Muscle layer of colon (tissue), 2 donors: ENCODE results near the gene CD99.
"Not testable (repeated sequence)": the region's sequence is repeated elsewhere in the genome, so short reads cannot be mapped to it uniquely, and the experiment has no call there.

Experiments
- H3K27ac ChIP-seq: one replicate; pipeline ENCODE4 v1.7.0; 2013; ENCODE audit warnings: low read depth, mild to moderate bottlenecking, low read length, moderate library complexity
- H3K27me3 ChIP-seq, 2 donors: one replicate each; pipeline ENCODE4 v1.7.0; 2013; ENCODE audit warnings: low read length in 2 of 2, mild to moderate bottlenecking in 2 of 2; ENCODE audit not compliant: insufficient read depth in 2 of 2, control insufficient read depth in 1 of 2
- H3K36me3 ChIP-seq: one replicate; pipeline ENCODE4 v1.7.0; 2013; ENCODE audit warnings: mild to moderate bottlenecking, low read length; ENCODE audit not compliant: insufficient read depth
- H3K4me1 ChIP-seq: one replicate; pipeline ENCODE4 v1.7.0; 2013; ENCODE audit warnings: mild to moderate bottlenecking, low read length; ENCODE audit not compliant: insufficient read depth
- H3K4me3 ChIP-seq, 2 donors: one replicate each; pipeline ENCODE4 v1.7.0; 2013; ENCODE audit warnings: low read length in 2 of 2, low read depth in 1 of 2, mild to moderate bottlenecking in 1 of 2, moderate library complexity in 1 of 2
- H3K9ac ChIP-seq: one replicate; pipeline ENCODE4 v1.7.0; 2013; ENCODE audit warnings: low read length
- H3K9me3 ChIP-seq: one replicate; pipeline ENCODE4 v1.7.0; 2013; ENCODE audit warnings: mild to moderate bottlenecking, low read length
- donor health status: abdominal sarcoma.
- donor health status: Adenocarcinoma of cecum.

The CD99 gene

DNA sequence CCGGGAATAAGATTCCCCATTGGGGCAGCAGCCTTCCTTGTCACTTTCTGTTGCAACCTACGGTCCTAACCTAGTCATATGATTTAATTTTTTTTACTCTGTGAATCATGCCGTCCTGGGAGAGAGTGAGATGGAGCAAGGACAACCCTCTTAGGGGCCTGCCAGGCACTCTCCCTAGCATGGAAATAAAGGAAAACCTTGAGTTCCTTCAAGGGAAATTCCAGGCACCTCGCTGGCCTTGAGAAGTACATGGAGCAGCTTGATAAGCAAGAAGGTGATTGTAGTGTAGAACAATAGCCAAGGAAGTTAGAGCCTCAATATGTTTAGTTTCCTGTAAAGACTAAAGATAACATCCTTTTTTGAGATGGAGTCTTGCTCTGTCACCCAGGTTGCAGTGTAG, 71.6 kb downstream of the CD99 start:
- not testable (repeated sequence) for H3K9ac ChIP-seq, H3K27me3 ChIP-seq, H3K9me3 ChIP-seq, H3K4me3 ChIP-seq, H3K36me3 ChIP-seq, H3K27ac ChIP-seq, H3K4me1 ChIP-seq

- H3K9me3 ChIP-seq, H3K36me3 ChIP-seq, H3K27me3 ChIP-seq, H3K27ac ChIP-seq, H3K4me3 ChIP-seq, H3K9ac ChIP-seq: not testable (repeated sequence)
- peaks cover 11% of the 10 kb centered on the region for H3K4me1 ChIP-seq
These were observed 73.9 kb downstream of the CD99 start for GRCh38 chrX:2764766-2765548.

- Histone ChIP-seq H3K27ac (no peak overlapping the region), H3K4me1 (peaks cover 11% of the 10 kb centered on the region), H3K36me3 (no peaks in the 10 kb centered on the region), H3K9me3 (no peaks in the 10 kb centered on the region), H3K4me3 (no peak overlapping the region), H3K9ac (no peak overlapping the region), H3K27me3 (no peaks in the 10 kb centered on the region)
These were observed 74.4 kb downstream of the CD99 start for GRCh38 chrX:2765549-2765830.

- no peak overlapping the region for H3K27ac ChIP-seq
These were observed 75.8 kb downstream of the CD99 start for GRCh38 chrX:2766906-2767305.

GRCh38 chrX:2767631-2768455, 76.7 kb downstream of the CD99 start:
- H3K36me3 ChIP-seq = no peaks in the 10 kb centered on the region
- no peaks in the 10 kb centered on the region for H3K9me3 ChIP-seq
- no peak overlapping the region for H3K9ac ChIP-seq
- no peaks in the 10 kb centered on the region for H3K27me3 ChIP-seq
- no peak overlapping the region for H3K4me3 ChIP-seq
- H3K27ac ChIP-seq = no peak overlapping the region
- H3K4me1 ChIP-seq = peaks cover 11% of the 10 kb centered on the region

More at GRCh38 chrX:2766906-2767305, 75.8 kb downstream of the CD99 start:
- H3K9ac ChIP-seq = no peak overlapping the region
- peaks cover 11% of the 10 kb centered on the region for H3K4me1 ChIP-seq
- no peak overlapping the region for H3K4me3 ChIP-seq
- no peaks in the 10 kb centered on the region for H3K9me3 ChIP-seq
- no peaks in the 10 kb centered on the region for H3K27me3 ChIP-seq
- H3K36me3 ChIP-seq = no peaks in the 10 kb centered on the region

GRCh38 chrX:2769615-2770014, 78.5 kb downstream of the CD99 start:
- Histone ChIP-seq H3K36me3 (no peaks in the 10 kb centered on the region), H3K4me1 (peaks cover 11% of the 10 kb centered on the region), H3K27ac (no peak overlapping the region), H3K27me3 (no peaks in the 10 kb centered on the region), H3K4me3 (no peak overlapping the region), H3K9me3 (peaks cover 2% of the 10 kb centered on the region), H3K9ac (no peak overlapping the region)

DNA sequence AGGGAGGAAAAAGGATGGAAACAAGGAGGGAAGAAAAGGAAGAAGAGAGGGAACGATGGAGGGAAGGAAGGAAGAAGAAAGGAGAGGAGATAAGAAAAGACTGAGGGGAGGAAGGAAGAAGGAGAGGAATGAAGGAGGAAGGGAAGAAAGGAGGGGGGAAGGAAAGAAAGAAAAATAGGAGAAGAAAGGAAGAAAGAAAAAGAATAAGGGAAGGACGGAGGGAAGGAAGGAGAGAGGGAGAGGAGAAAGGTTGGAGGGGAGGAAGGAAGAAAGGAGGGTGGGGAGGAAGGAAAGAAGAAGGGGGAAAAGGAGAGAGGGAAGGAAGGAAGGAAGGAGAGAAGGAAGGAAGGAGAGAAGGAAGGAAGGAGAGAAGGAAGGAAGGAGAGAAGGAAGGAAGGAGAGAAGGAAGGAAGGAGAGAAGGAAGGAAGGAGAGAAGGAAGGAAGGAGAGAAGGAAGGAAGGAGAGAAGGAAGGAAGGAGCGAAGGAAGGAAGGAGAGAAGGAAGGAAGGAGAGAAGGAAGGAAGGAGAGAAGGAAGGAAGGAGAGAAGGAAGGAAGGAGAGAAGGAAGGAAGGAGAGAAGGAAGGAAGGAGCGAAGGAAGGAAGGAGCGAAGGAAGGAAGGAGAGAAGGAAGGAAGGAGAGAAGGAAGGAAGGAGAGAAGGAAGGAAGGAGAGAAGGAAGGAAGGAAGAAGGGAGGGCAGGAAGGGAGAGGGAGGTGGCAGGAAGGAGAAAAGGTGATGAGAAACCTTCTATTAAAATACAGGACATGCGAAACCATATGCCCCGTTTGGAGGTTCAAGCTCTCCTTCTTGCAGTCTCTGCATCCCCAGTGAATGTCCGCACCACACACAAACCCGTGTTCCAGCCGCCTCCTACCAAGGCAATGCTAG, 82.3 kb downstream of the CD99 start:
- H3K4me3 ChIP-seq = not testable (repeated sequence)

DNA sequence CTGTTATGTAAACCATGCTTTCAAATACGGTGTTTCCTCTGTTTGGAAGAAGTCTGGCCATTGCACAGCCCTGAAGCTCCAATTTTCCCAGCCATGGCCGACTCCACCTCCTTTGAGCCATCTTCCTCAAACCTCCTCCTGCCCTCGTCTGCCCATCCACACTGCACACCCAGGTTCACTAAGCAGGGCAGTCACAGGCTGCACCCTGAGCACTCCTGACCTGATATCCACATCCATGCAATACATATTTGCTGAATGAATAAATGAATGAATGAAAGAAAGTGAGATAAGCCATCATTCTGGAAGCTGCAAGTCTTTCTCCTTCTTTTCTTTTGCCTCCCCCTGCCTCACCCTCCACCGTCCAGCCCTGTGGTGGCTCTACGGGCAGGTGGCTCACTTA, 83.0 kb downstream of the CD99 start:
- Histone ChIP-seq H3K36me3 (no peaks in the 10 kb centered on the region), H3K4me1 (no peaks in the 10 kb centered on the region), H3K4me3 (no peak overlapping the region), H3K27ac (no peak overlapping the region), H3K9ac (no peak overlapping the region), H3K27me3 (no peaks in the 10 kb centered on the region), H3K9me3 (peaks cover 9% of the 10 kb centered on the region)

More for the DNA sequence above, 82.3 kb downstream of the CD99 start:
- not testable (repeated sequence) for H3K36me3 ChIP-seq, H3K9me3 ChIP-seq, H3K27ac ChIP-seq, H3K4me1 ChIP-seq, H3K9ac ChIP-seq, H3K27me3 ChIP-seq

GRCh38 chrX:2774776-2775175, 83.7 kb downstream of the CD99 start:
- Histone ChIP-seq H3K27ac (no peak overlapping the region), H3K27me3 (no peaks in the 10 kb centered on the region), H3K9me3 (peaks cover 9% of the 10 kb centered on the region), H3K4me3 (no peak overlapping the region), H3K9ac (no peak overlapping the region), H3K36me3 (no peaks in the 10 kb centered on the region), H3K4me1 (no peaks in the 10 kb centered on the region)

DNA sequence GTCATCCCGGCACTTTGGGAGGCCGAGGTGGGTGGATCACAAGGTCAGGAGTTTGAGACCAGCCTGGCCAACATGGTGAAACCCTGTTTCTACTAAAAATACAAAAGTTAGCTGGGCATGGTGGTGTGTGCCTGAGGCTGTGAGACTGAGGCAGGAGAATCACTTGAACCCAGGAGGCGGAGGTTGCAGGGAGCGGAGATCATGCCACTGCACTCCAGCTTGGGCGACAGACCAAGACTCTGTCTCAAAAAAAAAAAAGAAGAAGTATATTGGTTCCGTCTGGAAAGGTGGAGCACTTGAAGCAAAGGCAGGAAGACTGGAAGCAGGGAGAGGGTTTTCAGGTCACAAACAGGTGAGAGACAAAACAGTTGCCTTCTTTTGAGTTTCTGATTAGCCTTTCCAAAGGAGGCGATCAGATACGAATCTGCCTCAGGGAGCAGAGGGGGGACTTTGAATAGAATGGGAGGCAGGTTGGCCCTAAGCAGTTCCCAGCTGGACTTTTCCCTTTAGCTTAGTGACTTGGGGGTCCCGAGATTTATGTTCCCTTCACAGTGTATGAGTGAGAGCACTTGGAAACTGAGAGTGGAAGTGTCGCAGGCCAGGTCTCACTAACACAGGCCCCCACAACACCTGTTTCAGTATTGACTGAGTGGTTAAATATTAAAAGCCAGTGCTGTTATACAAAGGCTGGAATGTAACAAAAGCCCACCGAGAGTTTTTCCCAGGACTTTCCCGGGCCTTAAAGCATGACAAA, 89.6 kb downstream of the CD99 start:
- not testable (repeated sequence) for H3K9me3 ChIP-seq, H3K4me1 ChIP-seq, H3K27ac ChIP-seq, H3K27me3 ChIP-seq, H3K4me3 ChIP-seq, H3K36me3 ChIP-seq, H3K9ac ChIP-seq

DNA sequence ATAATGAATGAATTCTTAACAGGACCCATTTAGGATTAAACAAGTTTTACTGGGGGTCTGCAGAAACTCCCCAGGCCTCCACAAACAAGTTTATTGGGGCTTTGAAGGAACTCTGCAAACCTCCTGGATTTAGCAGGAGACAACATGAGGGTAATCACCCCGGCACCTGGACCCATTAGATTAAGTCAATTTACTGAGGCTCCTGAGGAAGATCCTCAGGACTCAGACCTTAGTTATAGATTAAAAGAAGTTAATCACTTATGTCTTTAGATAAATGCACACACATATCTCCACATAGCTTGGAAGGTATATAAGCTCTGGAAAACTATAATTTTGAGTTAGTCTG, 90.1 kb downstream of the CD99 start:
- no peaks in the 10 kb centered on the region for H3K27me3 ChIP-seq
- H3K4me1 ChIP-seq = no peaks in the 10 kb centered on the region
- H3K4me3 ChIP-seq = no peak overlapping the region
- H3K9me3 ChIP-seq = no peaks in the 10 kb centered on the region
- no peak overlapping the region for H3K9ac ChIP-seq
- no peaks in the 10 kb centered on the region for H3K36me3 ChIP-seq
- H3K27ac ChIP-seq = no peak overlapping the region
